HTERT RPE-1 (cell line): ENCODE data around the gene LMBR1L.

Experiments
- in situ Hi-C: fragments of 300-500 bp; cut with MboI; formaldehyde crosslinking; loops from 4 replicates; pipeline ENCODE4 v1.14.3; 2020; ENCODE audit warnings: low sequenced_read_pairs

LMBR1L gene

DNA sequence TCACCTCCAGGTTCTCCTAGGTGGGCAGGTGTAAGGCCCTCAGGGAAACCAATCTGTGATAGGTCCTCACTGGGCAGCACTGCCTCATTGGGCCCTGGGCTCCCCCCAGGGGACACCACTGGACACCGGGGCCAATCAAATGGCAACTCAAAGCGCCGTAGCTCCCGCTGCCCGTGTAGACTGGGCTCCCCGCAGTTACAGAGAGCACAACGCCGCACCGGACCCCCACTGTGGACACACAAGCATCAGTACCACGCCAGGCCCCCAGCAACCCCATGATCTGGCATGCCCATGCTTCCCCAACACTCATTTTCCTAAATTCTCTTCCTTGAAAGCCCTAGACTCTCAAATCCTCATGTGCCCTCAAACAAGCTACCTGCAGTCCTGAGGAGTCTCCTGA is 56.1 kb downstream of the LMBR1L start:
- in situ Hi-C loops: no loop called here

DNA sequence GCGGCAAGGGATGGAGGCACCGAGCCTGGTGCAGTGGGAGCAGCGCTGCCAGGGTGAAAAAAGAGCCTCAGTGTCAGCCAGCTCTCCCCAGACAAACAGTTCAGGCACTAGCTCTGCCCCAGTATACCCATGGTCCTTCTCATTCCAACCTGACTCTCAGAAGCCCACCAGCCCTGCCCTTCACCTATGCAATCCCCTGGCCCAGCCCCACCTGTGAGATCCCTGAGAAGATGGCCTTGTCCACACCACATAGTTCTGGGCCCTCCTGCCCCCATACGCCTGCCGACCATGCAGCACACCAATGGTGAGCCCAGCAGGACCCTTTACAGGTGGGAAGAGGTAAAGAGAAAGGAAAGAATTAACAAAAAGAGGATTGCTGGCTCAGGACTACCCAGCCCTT is 56.6 kb downstream of the LMBR1L start:
- in situ Hi-C loops: no loop called here

DNA sequence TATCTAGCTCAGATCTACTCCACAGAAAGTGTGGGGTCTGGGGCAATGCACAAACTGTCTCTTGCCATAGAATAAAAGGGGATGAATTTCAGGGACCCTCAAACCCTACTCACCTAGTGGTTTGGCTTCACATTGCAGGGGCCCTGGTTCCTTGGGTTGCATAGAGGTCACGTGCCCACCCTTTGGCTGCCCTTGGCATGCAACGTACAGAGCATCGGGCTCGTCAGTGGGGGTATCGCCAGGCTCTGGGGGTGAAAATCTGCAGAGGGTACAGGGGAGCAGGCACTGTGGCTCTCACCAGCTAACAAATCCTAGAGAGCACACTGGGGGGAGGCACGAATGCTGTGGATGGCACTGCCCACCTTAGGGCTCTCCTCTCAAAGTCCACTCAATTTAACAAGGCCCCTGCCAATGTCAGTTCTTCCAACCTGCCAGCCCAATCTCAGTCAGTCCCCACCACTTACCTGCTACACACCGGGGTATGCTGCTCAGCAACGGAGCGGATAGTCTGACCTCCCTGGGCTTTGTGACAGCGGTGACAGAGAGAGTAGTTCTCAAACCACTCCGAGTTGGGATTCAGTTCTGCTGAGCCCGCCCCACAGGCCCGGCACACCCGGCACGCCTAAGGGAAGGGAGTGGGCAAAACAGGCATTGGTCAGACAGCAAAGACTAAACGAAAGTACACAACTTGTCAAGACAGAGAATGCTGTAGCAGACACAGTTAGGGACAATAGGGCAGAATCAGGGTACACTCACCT is 58.0 kb downstream of the LMBR1L start:
- in situ Hi-C loops: no loop called here

DNA sequence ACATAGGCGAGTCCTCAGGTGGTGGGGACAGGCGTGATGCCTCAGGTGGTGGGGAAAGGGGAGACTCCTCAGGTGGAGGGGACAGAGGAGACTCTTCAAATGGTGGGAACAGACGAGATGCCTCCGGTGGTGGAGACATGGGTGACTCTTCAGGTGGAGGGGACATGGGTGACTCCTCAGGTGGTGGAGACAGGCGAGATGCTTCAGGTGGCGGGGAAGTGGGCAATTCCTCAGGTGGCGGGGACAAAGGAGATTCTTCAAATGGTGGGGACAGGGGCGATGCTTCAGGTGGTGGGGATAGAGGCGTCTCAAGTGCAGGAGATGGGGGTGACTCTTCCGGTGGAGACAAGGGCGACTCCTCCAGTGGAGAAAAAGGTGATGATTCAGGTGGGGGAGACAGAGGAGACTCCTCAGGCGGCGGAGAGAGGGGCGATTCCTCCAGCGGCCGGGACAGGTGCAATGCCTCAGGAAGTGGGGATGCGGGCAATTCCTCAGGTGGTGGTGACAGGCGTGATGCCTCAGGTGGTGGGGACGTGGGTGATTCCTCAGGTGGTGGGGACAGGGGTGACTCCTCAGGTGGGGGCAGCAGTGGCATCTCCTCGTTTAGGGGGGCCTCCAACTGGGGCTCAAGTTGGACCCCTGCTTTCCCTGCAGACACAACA is 58.7 kb downstream of the LMBR1L start:
- in situ Hi-C loops: no loop called here

DNA sequence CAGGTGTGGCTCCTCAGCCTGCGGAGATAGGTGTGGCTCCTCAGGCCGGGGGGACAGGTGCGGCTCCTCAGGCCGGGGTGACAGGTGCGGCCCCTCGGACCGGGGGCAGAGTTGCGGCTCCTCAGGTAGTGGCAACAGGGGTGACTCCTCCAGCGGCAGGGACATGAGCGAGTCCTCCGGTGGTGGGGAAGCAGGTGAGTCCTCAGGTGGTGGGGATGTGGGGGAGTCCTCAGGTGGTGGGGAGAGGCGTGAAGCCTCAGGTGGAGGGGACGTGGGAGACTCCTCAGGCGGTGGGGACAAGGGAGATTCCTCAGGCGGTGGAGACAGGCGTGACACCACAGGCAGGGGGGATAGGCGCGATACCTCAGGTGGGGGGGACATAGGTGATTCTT is 59.3 kb downstream of the LMBR1L start:
- in situ Hi-C loops: no loop called here

DNA sequence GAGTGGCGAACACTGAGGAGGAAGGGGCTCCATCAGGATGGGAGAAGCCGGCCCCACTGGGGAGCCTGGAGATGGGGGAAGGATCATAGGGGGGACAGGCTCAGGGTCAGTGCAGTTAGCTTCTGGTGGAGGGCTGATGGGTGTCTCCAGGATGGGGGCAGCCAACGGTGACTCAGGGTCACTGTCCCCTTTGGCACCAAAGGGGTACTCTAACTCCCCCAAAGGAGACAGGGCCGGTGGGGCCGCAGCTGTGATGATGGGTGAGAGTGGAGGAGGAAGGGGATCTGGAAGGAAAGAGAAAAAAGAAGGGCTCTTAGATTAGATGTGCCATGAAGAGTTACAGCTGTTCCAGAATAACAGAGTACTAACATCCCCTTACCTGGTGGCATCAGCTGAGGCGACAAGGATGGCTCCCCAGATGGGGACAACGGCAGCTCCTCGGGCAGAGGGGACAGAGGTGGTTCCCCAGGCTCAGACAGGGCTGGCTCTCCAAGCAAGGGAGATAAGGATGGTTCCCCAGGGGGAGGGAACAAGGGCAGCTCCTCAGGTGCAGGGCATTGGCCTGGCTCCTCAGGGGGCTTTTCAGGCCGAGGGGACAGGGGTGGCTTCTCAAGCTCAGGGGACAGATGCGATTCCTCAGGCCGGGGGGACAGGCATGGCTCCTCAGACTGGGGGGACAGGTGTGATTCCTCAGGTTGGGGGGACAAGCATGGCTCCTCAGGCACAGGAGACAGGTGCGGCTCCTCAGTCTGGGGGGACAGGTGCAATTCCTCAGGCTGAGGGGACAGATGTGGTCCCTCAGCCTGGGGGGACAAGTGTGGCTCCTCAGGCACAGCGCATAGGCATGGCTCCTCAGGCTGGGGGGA is 59.9 kb downstream of the LMBR1L start:
- in situ Hi-C loops: no loop called here

DNA sequence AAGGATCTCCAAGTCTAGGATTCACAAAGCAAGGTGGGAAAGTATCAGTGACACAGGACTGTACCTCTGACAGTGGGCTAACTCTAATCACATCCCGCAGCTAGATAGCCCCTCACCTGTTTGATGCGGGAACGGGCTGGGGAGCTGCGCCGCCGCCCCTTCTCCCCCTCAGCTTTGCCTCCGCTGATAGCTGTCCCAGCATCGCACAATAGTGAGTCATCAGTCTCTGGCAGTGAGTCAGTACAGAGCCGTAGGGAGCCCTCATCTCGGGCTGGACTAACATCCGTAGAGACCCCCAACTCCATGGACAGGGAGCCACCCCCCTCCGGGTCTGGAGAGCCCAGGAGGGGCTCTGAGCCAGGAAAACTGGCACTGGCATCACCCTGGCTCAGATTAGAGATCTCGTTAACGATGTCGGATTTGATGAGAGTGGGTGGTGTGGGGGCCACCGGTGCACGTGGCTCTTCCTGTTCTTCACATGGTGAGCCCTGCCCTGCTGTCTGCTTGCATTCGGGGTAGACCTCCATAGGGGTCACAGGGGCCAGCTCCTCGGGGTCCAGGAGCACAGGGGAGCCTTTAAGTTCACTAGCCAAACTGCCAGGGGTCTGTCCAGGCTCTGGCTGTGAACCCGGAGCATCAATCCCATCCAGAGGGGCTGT is 61.0 kb downstream of the LMBR1L start:
- in situ Hi-C loops: no loop called here

DNA sequence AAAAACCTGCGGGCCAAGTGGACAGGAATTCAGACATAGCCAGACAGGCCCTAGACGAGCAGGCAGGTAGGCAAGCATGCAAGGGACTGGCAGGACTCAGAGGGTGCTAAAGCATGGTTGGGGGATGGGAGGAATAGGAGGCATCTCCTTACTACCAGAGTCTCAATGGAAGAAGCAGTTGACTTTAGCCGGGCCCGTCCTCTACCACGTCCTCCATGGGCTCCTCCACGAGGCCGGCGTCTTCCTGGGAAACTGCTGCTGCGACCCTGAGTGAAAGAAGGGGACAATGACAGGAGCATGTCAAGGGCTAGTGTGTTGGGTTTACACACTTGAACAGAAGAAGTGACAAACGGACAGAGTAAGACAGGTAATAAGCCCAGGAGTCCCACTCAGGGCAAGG is 61.7 kb downstream of the LMBR1L start:
- in situ Hi-C loops: no loop called here
